Esophagus (tissue), 2 donors: Measurements from ENCODE around the gene TENT4A. TPM values are rescaled to one million over a fixed set of nuclear protein-coding genes. Genes with fewer than 3 reads are reported as not detected.
"Not testable (repeated sequence)": the region's sequence is repeated elsewhere in the genome, so short reads cannot be mapped to it uniquely, and the experiment has no call there.

ENCODE experiments used
- H3K27ac ChIP-seq, 2 donors: one replicate each; pipeline ENCODE4 v1.5.1; 2013; ENCODE audit warnings: low read depth in 2 of 2, mild to moderate bottlenecking in 2 of 2, inconsistent platforms in 1 of 2, low read length in 1 of 2, moderate library complexity in 1 of 2
- H3K27me3 ChIP-seq, 2 donors: one replicate each; pipeline ENCODE4 v1.6.1; 2013; ENCODE audit warnings: low read length in 2 of 2, control low read depth in 1 of 2, mild to moderate bottlenecking in 1 of 2; ENCODE audit not compliant: insufficient read depth in 2 of 2, control insufficient read depth in 1 of 2
- H3K36me3 ChIP-seq, 2 donors: one replicate each; pipeline ENCODE4 v1.6.1; 2013; ENCODE audit warnings: low read length in 1 of 2; ENCODE audit not compliant: control insufficient read depth in 2 of 2, insufficient read depth in 2 of 2
- H3K4me1 ChIP-seq, 2 donors: one replicate each; pipeline ENCODE4 v1.6.1; 2013; ENCODE audit warnings: low read length in 1 of 2; ENCODE audit not compliant: control insufficient read depth in 2 of 2, insufficient read depth in 2 of 2
- H3K4me3 ChIP-seq, 2 donors: one replicate each; pipeline ENCODE4 v1.5.1; 2013; ENCODE audit warnings: low read length in 2 of 2, mild to moderate bottlenecking in 2 of 2, low read depth in 1 of 2, moderate library complexity in 1 of 2
- H3K9me3 ChIP-seq, 2 donors: one replicate each; pipeline ENCODE4 v1.6.1; 2013; ENCODE audit warnings: mild to moderate bottlenecking in 2 of 2, low read depth in 1 of 2, low read length in 1 of 2, moderate library complexity in 1 of 2; ENCODE audit not compliant: control insufficient read depth in 2 of 2, insufficient read depth in 1 of 2
- WGBS, 2 donors: extraction: QIAGEN DNeasy Blood & Tissue Kit; methylation state at CpG; one replicate each; pipeline ENCODE4 v1.1.7; 2013; 5-methylcytosine and 5-hydroxymethylcytosine counted together
- polyA plus RNA-seq, 2 donors: library from polyadenylated mRNA; stranded (reverse); fragments of 200-250 nt; gene quantifications; one replicate each; pipeline ENCODE4 v1.2.3, GENCODE V29; 2013
- donor health status: healthy with polysubstance abuse.
- donor health status: Bipolar disorder and iron deficiency.

The TENT4A gene
- 1 to 10 TPM; 7.9 to 8.9 TPM for polyA plus RNA-seq

DNA sequence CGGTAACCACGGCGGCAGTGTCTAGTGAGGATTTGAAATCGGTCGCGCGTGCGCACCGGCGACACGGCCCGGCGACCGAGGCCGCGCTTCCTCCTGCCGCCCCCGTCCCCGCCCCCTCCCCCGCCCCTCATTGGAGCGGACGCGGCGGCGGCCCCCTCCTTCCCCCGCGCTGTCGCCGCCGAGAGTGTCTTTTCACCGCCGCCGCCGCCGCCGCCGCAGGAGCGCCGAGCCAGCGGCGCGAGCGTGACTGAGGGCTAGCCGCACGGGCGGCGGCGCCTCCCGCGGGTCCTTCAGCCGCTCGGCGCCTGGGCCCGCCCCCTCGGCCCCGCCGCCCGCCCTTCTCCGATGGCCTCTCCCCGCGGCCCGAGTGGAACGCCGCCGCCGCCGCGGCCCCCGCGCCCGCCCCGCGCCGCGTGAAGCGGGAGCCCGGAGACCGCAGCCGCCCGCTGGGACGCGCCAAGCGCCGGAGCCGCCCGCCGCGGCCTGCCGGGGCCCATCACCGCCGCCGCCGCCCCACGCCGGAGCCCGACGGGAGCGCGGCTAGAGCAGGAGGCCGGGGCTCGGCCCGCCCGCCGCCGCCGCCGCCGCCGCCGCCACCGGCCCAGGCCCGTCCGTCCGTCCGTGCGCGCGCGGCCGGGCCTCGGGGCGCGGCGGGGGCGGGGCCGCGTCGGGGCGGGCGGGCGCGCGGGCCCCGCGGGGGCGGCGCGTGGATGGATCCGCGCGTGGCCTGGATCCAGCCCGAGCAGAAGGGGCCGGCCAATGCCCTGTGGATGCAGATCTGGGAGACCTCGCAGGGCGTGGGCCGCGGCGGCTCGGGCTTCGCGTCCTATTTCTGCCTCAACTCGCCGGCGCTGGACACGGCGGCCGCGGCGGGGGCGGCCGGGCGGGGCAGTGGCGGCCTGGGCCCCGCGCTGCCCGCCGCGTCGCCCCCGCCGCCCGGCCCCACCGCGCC is at the start of gene TENT4A:
TENT4A (plus strand) TSS at position 159 of the 952 bp plus-strand sequence; CDS start at position 711, 552 bp downstream.
- Histone ChIP-seq H3K36me3 (no peaks in the 10 kb centered on the region), H3K4me1 (peaks cover 6 to 19% of the 10 kb centered on the region in 2 donors), H3K4me3 (peak within 1 kb of the TSS; percentile 83 to 90), H3K27ac (peak within 1 kb of the TSS; percentile 98 to 99), H3K27me3 (no peaks in the 10 kb centered on the region), H3K9me3 (no peaks in the 10 kb centered on the region)
- WGBS, 2 donors: 1 to 2% methylated on average over 43 to 173 of the region's 174 CpGs

- no peaks in the 10 kb centered on the region for H3K27me3 ChIP-seq
- no peak overlapping the region for H3K4me3 ChIP-seq
- H3K4me1 ChIP-seq: no peaks in the 10 kb centered on the region
- WGBS, 2 donors: 91 to 95% methylated on average over 15 of the region's 15 CpGs
- peaks cover 9 to 20% of the 10 kb centered on the region in 2 donors for H3K36me3 ChIP-seq
- no peak overlapping the region for H3K27ac ChIP-seq
- no peaks in the 10 kb centered on the region for H3K9me3 ChIP-seq
Measured at GRCh38 chr5:6666762-6667161, 46.5 kb upstream of the TENT4A start.

DNA sequence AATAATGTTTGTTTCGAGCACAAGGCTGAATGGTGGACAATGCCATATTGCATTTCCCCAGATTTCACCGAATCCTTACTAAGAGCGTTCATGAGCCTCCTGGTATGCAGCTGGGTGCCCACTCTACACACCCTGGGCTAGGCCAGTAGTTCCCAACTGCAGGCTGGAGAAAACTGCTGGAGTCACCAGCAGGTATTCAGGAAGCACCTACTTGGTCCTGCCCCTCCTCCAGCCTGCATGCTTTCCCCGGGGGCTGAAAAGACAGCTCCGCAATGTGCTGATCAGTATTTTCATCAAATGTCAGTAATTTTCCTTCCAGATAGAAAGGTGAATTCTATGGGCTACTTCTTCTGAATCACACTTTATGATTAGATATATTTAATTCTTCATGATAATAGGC is 45.6 kb upstream of the TENT4A start:
- no peaks in the 10 kb centered on the region for H3K27me3 ChIP-seq

DNA sequence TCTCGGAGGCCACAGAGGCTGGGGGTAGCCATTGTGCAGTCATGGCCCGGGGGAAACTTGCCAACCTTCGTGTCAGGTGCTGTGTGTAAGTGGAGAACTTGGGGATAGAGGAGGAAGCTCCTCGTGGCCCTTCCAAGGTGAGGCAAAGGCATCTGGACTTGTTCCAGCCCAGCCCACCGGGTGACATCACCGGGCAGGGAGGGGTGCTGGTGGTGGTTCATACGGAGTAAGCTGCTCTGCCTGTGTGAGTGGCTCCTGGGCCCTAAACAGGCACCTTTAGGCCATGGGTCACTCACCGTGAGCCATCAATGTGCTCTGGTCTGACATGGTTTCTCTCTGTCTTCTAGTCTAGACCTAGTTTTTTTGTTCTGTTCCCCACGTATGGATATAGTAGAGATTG is 44.5 kb upstream of the TENT4A start:
- H3K27ac ChIP-seq: not testable (repeated sequence)
- 84 to 89% methylated on average over 9 of the region's 9 CpGs for WGBS, 2 donors
- peaks cover 9 to 16% of the 10 kb centered on the region in 2 donors for H3K36me3 ChIP-seq

More for the DNA sequence above, 45.6 kb upstream of the TENT4A start:
- 91 to 93% methylated on average over 5 of the region's 5 CpGs for WGBS, 2 donors
- no peaks in the 10 kb centered on the region for H3K4me1 ChIP-seq
- H3K36me3 ChIP-seq: peaks cover 9 to 16% of the 10 kb centered on the region in 2 donors
- H3K9me3 ChIP-seq: no peaks in the 10 kb centered on the region
- H3K4me3 ChIP-seq: no peak overlapping the region
- H3K27ac ChIP-seq: no peak overlapping the region

GRCh38 chr5:6673031-6673430 is 40.2 kb upstream of the TENT4A start:
- no peaks in the 10 kb centered on the region for H3K9me3 ChIP-seq
- no peaks in the 10 kb centered on the region for H3K4me1 ChIP-seq
- peaks cover 4 to 9% of the 10 kb centered on the region in 2 donors for H3K36me3 ChIP-seq
- no peaks in the 10 kb centered on the region for H3K27me3 ChIP-seq
- 83 to 87% methylated on average over 5 of the region's 5 CpGs for WGBS, 2 donors
- no peak overlapping the region for H3K4me3 ChIP-seq
- H3K27ac ChIP-seq: no peak overlapping the region

More for the DNA sequence above, 44.5 kb upstream of the TENT4A start:
- H3K27me3 ChIP-seq, H3K4me3 ChIP-seq, H3K4me1 ChIP-seq, H3K9me3 ChIP-seq: not testable (repeated sequence)

DNA sequence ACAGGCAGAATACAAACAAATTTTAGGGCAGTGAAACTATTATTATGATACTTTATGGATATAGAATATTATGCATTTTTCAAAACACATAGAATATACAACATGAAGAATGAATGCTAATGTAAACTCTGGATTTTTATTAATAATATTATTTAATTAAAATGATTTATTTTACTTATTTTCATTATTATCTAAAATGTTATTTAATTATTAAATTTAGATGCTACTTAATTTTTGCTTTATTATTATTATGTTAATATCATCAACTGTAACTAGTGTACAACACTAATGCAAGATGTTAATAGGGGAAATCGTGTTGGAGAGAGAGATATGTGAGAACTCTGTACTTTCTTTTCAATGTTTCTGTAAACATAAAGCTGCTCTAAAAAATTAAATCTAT is 39.3 kb upstream of the TENT4A start:
- Histone ChIP-seq H3K27ac (no peak overlapping the region), H3K4me3 (no peak overlapping the region), H3K36me3 (peaks cover 4 to 9% of the 10 kb centered on the region in 2 donors), H3K9me3 (no peaks in the 10 kb centered on the region), H3K4me1 (no peaks in the 10 kb centered on the region), H3K27me3 (no peaks in the 10 kb centered on the region)
- 91 to 100% methylated on average over 1 of the region's 1 CpG for WGBS, 2 donors

- Histone ChIP-seq H3K27ac (no peak overlapping the region), H3K4me3 (no peak overlapping the region), H3K36me3 (peaks cover 4 to 9% of the 10 kb centered on the region in 2 donors), H3K27me3 (no peaks in the 10 kb centered on the region), H3K4me1 (no peaks in the 10 kb centered on the region), H3K9me3 (no peaks in the 10 kb centered on the region)
- WGBS, 2 donors: 95 to 98% methylated on average over 3 of the region's 3 CpGs
Measured at GRCh38 chr5:6674421-6674820, 38.8 kb upstream of the TENT4A start.

DNA sequence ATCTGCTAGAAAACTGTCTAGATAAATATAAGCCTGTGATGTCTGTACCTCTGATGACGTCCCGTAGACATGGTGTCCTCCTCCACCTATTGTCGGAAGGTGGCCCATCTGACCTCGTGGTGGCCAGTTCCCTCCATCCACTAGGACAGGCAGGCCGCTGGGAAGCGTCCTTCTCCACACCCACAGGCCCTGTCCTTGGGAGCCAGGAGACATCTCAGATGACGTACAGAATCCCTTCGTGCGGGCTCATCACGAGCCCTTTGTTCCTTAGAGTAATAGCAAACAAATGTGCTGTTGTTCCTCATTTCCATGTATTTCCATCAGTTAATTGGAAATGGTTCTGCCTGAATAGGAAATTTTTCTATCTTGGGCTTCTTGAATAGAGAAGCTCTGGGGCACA is 38.3 kb upstream of the TENT4A start:
- no peak overlapping the region for H3K4me3 ChIP-seq
- H3K4me1 ChIP-seq: no peaks in the 10 kb centered on the region
- WGBS, 2 donors: 96 to 97% methylated on average over 10 of the region's 10 CpGs
- H3K9me3 ChIP-seq: no peaks in the 10 kb centered on the region
- H3K27ac ChIP-seq: no peak overlapping the region
- H3K36me3 ChIP-seq: peaks cover 4 to 5% of the 10 kb centered on the region in 2 donors
- no peaks in the 10 kb centered on the region for H3K27me3 ChIP-seq

- no peaks in the 10 kb centered on the region for H3K36me3 ChIP-seq
- 93 to 95% methylated on average over 5 of the region's 5 CpGs for WGBS, 2 donors
Measured at GRCh38 chr5:6675784-6676491, 37.3 kb upstream of the TENT4A start.

More at GRCh38 chr5:6675784-6676491, 37.3 kb upstream of the TENT4A start:
- no peak overlapping the region for H3K27ac ChIP-seq
- H3K4me1 ChIP-seq: no peaks in the 10 kb centered on the region
- no peaks in the 10 kb centered on the region for H3K27me3 ChIP-seq
- no peak overlapping the region for H3K4me3 ChIP-seq
- H3K9me3 ChIP-seq: no peaks in the 10 kb centered on the region
